ENCODE results near the gene EXOSC1. TPM values are rescaled to one million over a fixed set of nuclear protein-coding genes. Genes with fewer than 3 reads are reported as not detected.

The EXOSC1 gene
- total and polyA plus RNA-seq, 2 of the 13 experiments (the other 11 are each of a cell fraction or from before 2014, with no cell fraction given), result 36.3 to 39.9 TPM

DNA sequence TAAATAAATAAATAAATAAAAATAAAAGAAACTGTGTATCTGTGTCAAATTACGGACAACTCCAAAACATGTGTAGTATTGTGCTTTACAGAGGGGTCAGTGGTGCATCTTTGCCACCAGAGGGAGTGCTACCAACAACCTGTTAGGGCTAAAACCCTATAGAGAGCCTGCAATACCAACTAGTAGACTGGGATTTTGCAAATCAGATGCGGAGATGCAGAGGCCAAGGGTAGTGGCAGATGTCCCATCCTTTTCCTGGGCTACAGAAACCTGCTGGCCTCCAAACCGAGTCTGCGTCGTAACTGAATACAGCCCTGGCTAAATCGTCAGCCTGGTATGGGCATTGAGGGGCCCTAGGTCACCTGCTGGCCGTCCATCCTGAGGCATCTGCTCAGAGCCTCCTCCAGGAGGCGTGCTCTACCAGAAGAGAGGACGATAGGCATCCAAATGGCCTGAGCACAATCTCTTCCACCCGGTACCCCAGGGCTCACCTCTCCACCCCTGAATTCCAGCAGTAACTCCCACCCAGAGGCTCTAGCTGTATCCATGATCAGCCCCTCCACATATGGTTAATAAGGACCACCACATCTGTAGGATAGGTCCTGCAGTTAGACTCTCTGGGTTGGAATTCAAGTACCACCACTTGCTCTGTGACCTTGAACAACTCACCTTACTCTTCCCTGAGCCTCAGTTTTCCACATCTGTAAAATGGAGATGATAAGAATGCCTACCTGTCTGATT, 38.4 kb downstream of the EXOSC1 start (continued):
- TF ChIP-seq, protein P1, sequence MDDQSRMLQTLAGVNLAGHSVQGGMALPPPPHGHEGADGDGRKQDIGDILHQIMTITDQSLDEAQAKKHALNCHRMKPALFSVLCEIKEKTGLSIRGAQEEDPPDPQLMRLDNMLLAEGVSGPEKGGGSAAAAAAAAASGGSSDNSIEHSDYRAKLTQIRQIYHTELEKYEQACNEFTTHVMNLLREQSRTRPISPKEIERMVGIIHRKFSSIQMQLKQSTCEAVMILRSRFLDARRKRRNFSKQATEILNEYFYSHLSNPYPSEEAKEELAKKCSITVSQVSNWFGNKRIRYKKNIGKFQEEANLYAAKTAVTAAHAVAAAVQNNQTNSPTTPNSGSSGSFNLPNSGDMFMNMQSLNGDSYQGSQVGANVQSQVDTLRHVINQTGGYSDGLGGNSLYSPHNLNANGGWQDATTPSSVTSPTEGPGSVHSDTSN (CRISPR knock-in tag; IDR thresholded peaks at IDR 0.05; ENCODE audit: borderline replicate concordance), result no peak
- 0 out of 2 replicates have a peak, but pooled peaks have one; percentile 49 for TF ChIP-seq KLF11 (CRISPR knock-in tag; IDR thresholded peaks at IDR 0.05)
- TF ChIP-seq POLR2G (IDR thresholded peaks at IDR 0.05; ENCODE audit: low read depth, low read length), result no peak
- TF ChIP-seq ZNF747 (CRISPR knock-in tag; IDR thresholded peaks at IDR 0.05; ENCODE audit: borderline replicate concordance), result peak; percentile 25; the same call in 1 of the 2 replicates
- TF ChIP-seq KDM1A (CRISPR knock-in tag; IDR thresholded peaks at IDR 0.05), result peak; percentile 98
- TF ChIP-seq NFATC3 (CRISPR knock-in tag; IDR thresholded peaks at IDR 0.05), result no peak
- TF ChIP-seq, protein P2, sequence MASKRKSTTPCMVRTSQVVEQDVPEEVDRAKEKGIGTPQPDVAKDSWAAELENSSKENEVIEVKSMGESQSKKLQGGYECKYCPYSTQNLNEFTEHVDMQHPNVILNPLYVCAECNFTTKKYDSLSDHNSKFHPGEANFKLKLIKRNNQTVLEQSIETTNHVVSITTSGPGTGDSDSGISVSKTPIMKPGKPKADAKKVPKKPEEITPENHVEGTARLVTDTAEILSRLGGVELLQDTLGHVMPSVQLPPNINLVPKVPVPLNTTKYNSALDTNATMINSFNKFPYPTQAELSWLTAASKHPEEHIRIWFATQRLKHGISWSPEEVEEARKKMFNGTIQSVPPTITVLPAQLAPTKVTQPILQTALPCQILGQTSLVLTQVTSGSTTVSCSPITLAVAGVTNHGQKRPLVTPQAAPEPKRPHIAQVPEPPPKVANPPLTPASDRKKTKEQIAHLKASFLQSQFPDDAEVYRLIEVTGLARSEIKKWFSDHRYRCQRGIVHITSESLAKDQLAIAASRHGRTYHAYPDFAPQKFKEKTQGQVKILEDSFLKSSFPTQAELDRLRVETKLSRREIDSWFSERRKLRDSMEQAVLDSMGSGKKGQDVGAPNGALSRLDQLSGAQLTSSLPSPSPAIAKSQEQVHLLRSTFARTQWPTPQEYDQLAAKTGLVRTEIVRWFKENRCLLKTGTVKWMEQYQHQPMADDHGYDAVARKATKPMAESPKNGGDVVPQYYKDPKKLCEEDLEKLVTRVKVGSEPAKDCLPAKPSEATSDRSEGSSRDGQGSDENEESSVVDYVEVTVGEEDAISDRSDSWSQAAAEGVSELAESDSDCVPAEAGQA (IDR thresholded peaks at IDR 0.05; ENCODE audit: low read depth), result no peak
- TF ChIP-seq, protein P2 (CRISPR knock-in tag; IDR thresholded peaks at IDR 0.05; ENCODE audit: borderline replicate concordance), result no peak
- TF ChIP-seq, protein P3, sequence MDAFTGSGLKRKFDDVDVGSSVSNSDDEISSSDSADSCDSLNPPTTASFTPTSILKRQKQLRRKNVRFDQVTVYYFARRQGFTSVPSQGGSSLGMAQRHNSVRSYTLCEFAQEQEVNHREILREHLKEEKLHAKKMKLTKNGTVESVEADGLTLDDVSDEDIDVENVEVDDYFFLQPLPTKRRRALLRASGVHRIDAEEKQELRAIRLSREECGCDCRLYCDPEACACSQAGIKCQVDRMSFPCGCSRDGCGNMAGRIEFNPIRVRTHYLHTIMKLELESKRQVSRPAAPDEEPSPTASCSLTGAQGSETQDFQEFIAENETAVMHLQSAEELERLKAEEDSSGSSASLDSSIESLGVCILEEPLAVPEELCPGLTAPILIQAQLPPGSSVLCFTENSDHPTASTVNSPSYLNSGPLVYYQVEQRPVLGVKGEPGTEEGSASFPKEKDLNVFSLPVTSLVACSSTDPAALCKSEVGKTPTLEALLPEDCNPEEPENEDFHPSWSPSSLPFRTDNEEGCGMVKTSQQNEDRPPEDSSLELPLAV (CRISPR knock-in tag; conservative IDR thresholded peaks at IDR 0.05; ENCODE audit: low read depth), result no peak
- no peak for TF ChIP-seq RELA (CRISPR knock-in tag; IDR thresholded peaks at IDR 0.05)
- TF ChIP-seq AHR (CRISPR knock-in tag; IDR thresholded peaks at IDR 0.05), result peak; percentile 80
- TF ChIP-seq MAFK (conservative IDR thresholded peaks at IDR 0.05 in 1 of 2, IDR thresholded peaks at IDR 0.05 in 1 of 2; ENCODE audit: low read length in 2 of 2), result no peak
- TF ChIP-seq CCAR2 (optimal IDR thresholded peaks at IDR 0.05; ENCODE audit: low read depth, low read length), result no peak
- TF ChIP-seq NR3C1 (CRISPR knock-in tag; IDR thresholded peaks at IDR 0.05), result no peak
- no peak for TF ChIP-seq SRSF9 (IDR thresholded peaks at IDR 0.05; ENCODE audit: borderline replicate concordance, insufficient read depth, low read depth, low read length, poor library complexity, severe bottlenecking)
- peak; percentile 34; the same call in 1 of the 2 replicates for TF ChIP-seq POGZ (CRISPR knock-in tag; IDR thresholded peaks at IDR 0.05)
- TF ChIP-seq SOX13 (IDR thresholded peaks at IDR 0.05), result no peak
- TF ChIP-seq SOX13 (CRISPR knock-in tag; conservative IDR thresholded peaks at IDR 0.05 in 1 of 2, IDR thresholded peaks at IDR 0.05 in 1 of 2), result peak in 1 of 2 experiments; percentile 34; a peak in 2 of 4 replicates
- TF ChIP-seq RORA (CRISPR knock-in tag; IDR thresholded peaks at IDR 0.05), result no peak
- TF ChIP-seq KDM5B (CRISPR knock-in tag; IDR thresholded peaks at IDR 0.05; ENCODE audit: borderline replicate concordance), result peak; percentile 66; the same call in 1 of the 2 replicates

Measured in HepG2 (cell line).